Endothelial cell of umbilical vein (primary cell): Measurements from ENCODE around the gene PSMB3.

Source experiments
- CTCF ChIP-seq, 2 donors: IDR thresholded peaks; 1 replicate in 1 of 2; 2 replicates in 1 of 2; pipeline ENCODE4 v1.5.1; 2011; ENCODE audit warnings: low read length in 2 of 2, mild to moderate bottlenecking in 2 of 2, moderate library complexity in 2 of 2, control low read depth in 1 of 2, inconsistent platforms in 1 of 2, low read depth in 1 of 2; ENCODE audit not compliant: insufficient read depth in 1 of 2; ENCODE audit errors: extremely low read depth in 1 of 2
- EZH2 ChIP-seq: IDR thresholded peaks from 2 replicates; pipeline ENCODE4 v1.6.1; 2012; ENCODE audit warnings: borderline replicate concordance, low read depth, mild to moderate bottlenecking, moderate library complexity, low read length, inconsistent platforms; ENCODE audit not compliant: severe bottlenecking
- FOS ChIP-seq: IDR thresholded peaks from 2 replicates; pipeline ENCODE4 v1.6.1; 2011; ENCODE audit warnings: mild to moderate bottlenecking, low read length, moderate library complexity, borderline replicate concordance; ENCODE audit not compliant: insufficient read depth
- GATA2 ChIP-seq: IDR thresholded peaks from 2 replicates; pipeline ENCODE4 v1.7.0; 2011; ENCODE audit warnings: low read depth, mild to moderate bottlenecking, moderate library complexity, mixed read lengths, low read length; ENCODE audit not compliant: insufficient read length, insufficient read depth
- JUN ChIP-seq: IDR thresholded peaks from 2 replicates; pipeline ENCODE4 v1.6.1; 2011; ENCODE audit warnings: borderline replicate concordance, low read depth; ENCODE audit not compliant: insufficient read length, insufficient read depth
- MAX ChIP-seq: IDR thresholded peaks from 2 replicates; pipeline ENCODE4 v1.6.1; 2011; ENCODE audit not compliant: insufficient read depth, insufficient read length
- POLR2A ChIP-seq: IDR thresholded peaks from 2 replicates; pipeline ENCODE4 v1.6.1; 2012; ENCODE audit warnings: low read depth, mild to moderate bottlenecking, control low read depth, low read length
- POLR2AphosphoS5 ChIP-seq: IDR thresholded peaks from 2 replicates; pipeline ENCODE4 v1.6.1; 2012; ENCODE audit warnings: low read depth, mild to moderate bottlenecking, control low read depth, low read length, moderate library complexity; ENCODE audit not compliant: insufficient read depth

- TF ChIP-seq POLR2A (no peak), CTCF (IDR thresholded peaks at IDR 0.05; ENCODE audit: extremely low read depth in 1 of 2, insufficient read depth in 1 of 2, low read depth in 1 of 2, low read length in 2 of 2) (no peak), GATA2 (no peak), POLR2AphosphoS5 (no peak), MAX (no peak), EZH2 (no peak), JUN (no peak), FOS (no peak)
Measured at GRCh38 chr17:38719289-38719942, 33.1 kb upstream of the PSMB3 start.
